ENCODE data around the gene RPL14. TPM values are rescaled to one million over a fixed set of nuclear protein-coding genes. Genes with fewer than 3 reads are reported as not detected.
A peak's percentile ranks its signal among the peaks of the same experiment; 100 is the strongest.

The RPL14 gene
- total and polyA plus RNA-seq, 4 donors: 149 to 1,146 (median 843) TPM

DNA sequence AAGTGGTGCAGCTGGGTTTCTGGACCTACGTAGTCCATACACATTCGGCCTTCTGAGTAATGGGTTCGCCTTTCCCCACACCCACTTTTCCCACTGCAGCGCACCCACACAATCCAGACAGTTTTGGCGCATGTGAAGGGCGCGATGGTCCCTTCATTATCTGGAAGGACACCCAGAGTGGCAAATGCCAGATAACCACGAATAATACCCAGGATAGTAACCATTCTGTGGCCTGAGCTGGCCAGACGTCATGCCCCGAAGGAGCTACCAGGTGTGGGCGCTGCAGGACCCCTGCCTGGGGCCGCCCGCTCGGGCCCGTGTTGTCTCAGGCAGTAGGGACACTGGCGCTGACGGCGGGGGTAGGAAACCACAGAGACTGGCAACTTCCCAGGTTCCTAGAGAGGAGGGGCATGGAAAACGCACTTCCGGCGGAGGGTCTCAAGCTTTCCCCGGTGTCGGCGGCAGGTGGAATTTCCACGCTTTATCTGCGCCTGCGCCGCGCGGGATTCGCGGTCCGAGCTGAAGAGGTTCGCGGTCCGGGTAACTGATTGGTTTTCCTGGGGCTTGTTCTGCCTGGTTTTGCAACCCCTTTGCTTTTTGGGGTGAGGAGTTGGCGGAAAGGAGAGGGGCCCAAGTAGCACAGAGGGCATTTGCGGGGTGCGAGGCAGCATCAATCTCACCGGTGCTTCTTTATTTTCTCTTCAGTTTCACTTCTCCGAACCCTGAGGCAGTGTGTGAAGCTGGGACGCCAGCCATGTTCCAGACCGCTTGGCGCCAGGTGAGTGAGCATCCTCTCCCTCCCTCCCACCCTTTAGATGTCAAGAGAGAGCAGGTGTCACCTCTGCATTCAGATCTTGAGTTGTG is 48.7 kb downstream of the RPL14 start, which contains the start of gene ZNF620:
TSS of gene ZNF620 (plus strand) at position 441 of the 864 bp plus-strand sequence. CDS start at position 755, 314 bp downstream.
- peak; percentile 74 to 99 (median 86) for DNase-seq (ENCODE audit: low read depth in 4 of 6, low spot score in 6 of 6)
- Histone ChIP-seq H3K27me3 (ENCODE audit: control insufficient read depth, insufficient read depth, low read length) (no peaks in the 10 kb centered on the region), H3K4me1 (ENCODE audit: control insufficient read depth, insufficient read depth, low read length) (peaks cover 8% of the 10 kb centered on the region), H3K36me3 (ENCODE audit: control insufficient read depth, insufficient read depth, low read length) (peaks cover 15% of the 10 kb centered on the region), H3K27ac (ENCODE audit: low read depth, low read length) (peak within 1 kb of the TSS; percentile 82), H3K4me3 (ENCODE audit: low read depth, low read length) (peak within 1 kb of the TSS; percentile 83), H3K9me3 (ENCODE audit: control insufficient read depth, insufficient read depth, low read length) (no peaks in the 10 kb centered on the region)
- WGBS (ENCODE audit: insufficient coverage): 7% methylated on average over 35 of the region's 44 CpGs

DNA sequence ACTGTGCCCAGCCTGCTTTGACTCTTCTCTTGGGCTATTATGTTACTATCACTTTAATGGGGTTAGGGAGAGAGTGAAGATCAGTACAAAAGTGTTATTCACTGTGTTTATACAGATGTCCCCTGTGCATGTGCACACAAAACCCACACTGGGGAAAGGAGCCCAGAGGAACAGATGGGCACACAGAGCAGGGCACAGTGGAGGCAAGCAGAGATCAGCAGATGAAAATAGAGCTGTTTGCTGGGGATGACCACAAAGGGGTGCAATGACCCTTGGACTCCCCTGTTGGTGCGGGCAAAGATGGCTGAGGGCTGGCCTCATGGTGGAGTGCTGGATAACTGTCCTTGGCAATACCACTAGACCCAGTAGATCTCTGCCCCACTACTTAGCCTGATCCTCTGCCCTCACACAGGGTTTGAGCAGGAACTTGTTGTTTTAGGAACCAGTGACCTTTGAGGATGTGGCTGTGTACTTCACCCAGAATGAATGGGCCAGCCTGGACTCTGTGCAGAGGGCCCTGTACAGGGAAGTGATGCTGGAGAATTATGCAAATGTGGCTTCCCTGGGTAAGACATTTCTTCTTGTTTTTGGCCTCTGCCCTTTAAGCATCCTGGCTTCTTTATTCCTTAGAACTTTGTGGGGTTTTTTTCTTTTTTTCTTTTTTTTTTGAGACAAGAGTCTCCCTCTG is 54.0 kb downstream of the RPL14 start:
- Histone ChIP-seq H3K27me3 (ENCODE audit: control insufficient read depth, insufficient read depth, low read length) (no peaks in the 10 kb centered on the region), H3K27ac (ENCODE audit: low read depth, low read length) (no peak overlapping the region), H3K36me3 (ENCODE audit: control insufficient read depth, insufficient read depth, low read length) (peaks cover 38% of the 10 kb centered on the region), H3K4me1 (ENCODE audit: control insufficient read depth, insufficient read depth, low read length) (peaks cover 4% of the 10 kb centered on the region), H3K9me3 (ENCODE audit: control insufficient read depth, insufficient read depth, low read length) (no peaks in the 10 kb centered on the region), H3K4me3 (ENCODE audit: low read depth, low read length) (no peak overlapping the region)
- WGBS (ENCODE audit: insufficient coverage): no CpG with 5 or more reads among the region's 1 CpG
- no peak for DNase-seq (ENCODE audit: low read depth in 4 of 6, low spot score in 6 of 6)

DNA sequence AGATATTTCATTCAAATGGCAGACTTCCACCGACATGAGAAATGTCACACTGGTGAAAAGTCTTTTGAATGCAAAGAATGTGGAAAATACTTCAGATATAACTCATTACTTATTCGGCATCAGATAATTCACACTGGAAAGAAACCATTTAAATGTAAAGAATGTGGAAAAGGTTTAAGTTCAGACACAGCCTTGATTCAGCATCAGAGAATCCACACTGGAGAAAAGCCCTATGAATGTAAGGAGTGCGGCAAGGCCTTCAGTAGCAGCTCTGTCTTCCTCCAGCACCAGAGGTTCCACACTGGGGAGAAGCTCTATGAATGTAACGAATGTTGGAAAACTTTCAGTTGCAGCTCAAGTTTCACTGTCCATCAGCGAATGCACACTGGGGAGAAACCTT is 59.1 kb downstream of the RPL14 start:
- Histone ChIP-seq H3K4me1 (ENCODE audit: control insufficient read depth, insufficient read depth, low read length) (no peaks in the 10 kb centered on the region), H3K27ac (ENCODE audit: low read depth, low read length) (no peak overlapping the region), H3K9me3 (ENCODE audit: control insufficient read depth, insufficient read depth, low read length) (no peaks in the 10 kb centered on the region), H3K4me3 (ENCODE audit: low read depth, low read length) (no peak overlapping the region), H3K27me3 (ENCODE audit: control insufficient read depth, insufficient read depth, low read length) (no peaks in the 10 kb centered on the region), H3K36me3 (ENCODE audit: control insufficient read depth, insufficient read depth, low read length) (peaks cover 31% of the 10 kb centered on the region)
- WGBS (ENCODE audit: insufficient coverage): 82% methylated on average over 2 of the region's 5 CpGs
- DNase-seq (ENCODE audit: low read depth in 4 of 6, low spot score in 6 of 6): peak in 1 of 6 donors; percentile 10

- no CpG with 5 or more reads among the region's 1 CpG for WGBS (ENCODE audit: insufficient coverage)
- Histone ChIP-seq H3K9me3 (ENCODE audit: control insufficient read depth, insufficient read depth, low read length) (no peaks in the 10 kb centered on the region), H3K4me3 (ENCODE audit: low read depth, low read length) (no peak overlapping the region), H3K27me3 (ENCODE audit: control insufficient read depth, insufficient read depth, low read length) (no peaks in the 10 kb centered on the region), H3K4me1 (ENCODE audit: control insufficient read depth, insufficient read depth, low read length) (no peaks in the 10 kb centered on the region), H3K36me3 (ENCODE audit: control insufficient read depth, insufficient read depth, low read length) (peaks cover 21% of the 10 kb centered on the region), H3K27ac (ENCODE audit: low read depth, low read length) (no peak overlapping the region)
- no peak for DNase-seq (ENCODE audit: low read depth in 4 of 6, low spot score in 6 of 6)
Measured at GRCh38 chr3:40518067-40518466, 60.9 kb downstream of the RPL14 start.

Small RNA genes within 50 kb of the gene (small RNA-seq; reads per million reads assigned to genes)
- gene RNU5B-2P (ENCODE audit: low replicate concordance): 9.2 reads per million, percentile 96 among the genes with 10 or more reads in this experiment

Other genes starting within 250 kb of the RPL14 start
- 10 to 100 TPM; 36.6 to 43.0 TPM for gene EIF1B, start 147.6 kb upstream of the RPL14 start, total RNA-seq
- gene EIF1B, start 147.6 kb upstream of the RPL14 start, polyA plus RNA-seq (ENCODE audit: insufficient read length in 2 of 2): 100 to 1,000 TPM; 164 to 186 TPM
- 10 to 100 TPM in 1 of 2 donors, 1 to 10 TPM in 1; 3.5 to 14.8 TPM for gene ENTPD3, start 70.2 kb upstream of the RPL14 start, total RNA-seq
- gene ENTPD3, start 70.2 kb upstream of the RPL14 start, polyA plus RNA-seq (ENCODE audit: insufficient read length in 2 of 2): 10 to 100 TPM; 10.0 to 15.4 TPM
- gene ZNF619, start 19.8 kb downstream of the RPL14 start, total RNA-seq: 1 to 10 TPM; 6.9 to 8.9 TPM
- 1 to 10 TPM; 5.4 to 5.6 TPM for gene ZNF619, start 19.8 kb downstream of the RPL14 start, polyA plus RNA-seq (ENCODE audit: insufficient read length in 2 of 2)
- 10 to 100 TPM in 1 of 2 donors, 1 to 10 TPM in 1; 7.9 to 10.5 TPM for gene ZNF620, start 48.7 kb downstream of the RPL14 start, total RNA-seq
- 1 to 10 TPM; 8.0 to 9.4 TPM for gene ZNF620, start 48.7 kb downstream of the RPL14 start, polyA plus RNA-seq (ENCODE audit: insufficient read length in 2 of 2)
- 10 to 100 TPM; 16.2 to 23.1 TPM for gene ZNF621, start 67.6 kb downstream of the RPL14 start, total RNA-seq
- 10 to 100 TPM; 27.7 to 34.3 TPM for gene ZNF621, start 67.6 kb downstream of the RPL14 start, polyA plus RNA-seq (ENCODE audit: insufficient read length in 2 of 2)

Data from spinal cord (tissue), 10 donors.